ENCODE results near the gene MYO5A. TPM values are rescaled to one million over a fixed set of nuclear protein-coding genes. Genes with fewer than 3 reads are reported as not detected.

The MYO5A gene
- total and polyA plus RNA-seq, 2 donors = 8.7 to 10.2 TPM

DNA sequence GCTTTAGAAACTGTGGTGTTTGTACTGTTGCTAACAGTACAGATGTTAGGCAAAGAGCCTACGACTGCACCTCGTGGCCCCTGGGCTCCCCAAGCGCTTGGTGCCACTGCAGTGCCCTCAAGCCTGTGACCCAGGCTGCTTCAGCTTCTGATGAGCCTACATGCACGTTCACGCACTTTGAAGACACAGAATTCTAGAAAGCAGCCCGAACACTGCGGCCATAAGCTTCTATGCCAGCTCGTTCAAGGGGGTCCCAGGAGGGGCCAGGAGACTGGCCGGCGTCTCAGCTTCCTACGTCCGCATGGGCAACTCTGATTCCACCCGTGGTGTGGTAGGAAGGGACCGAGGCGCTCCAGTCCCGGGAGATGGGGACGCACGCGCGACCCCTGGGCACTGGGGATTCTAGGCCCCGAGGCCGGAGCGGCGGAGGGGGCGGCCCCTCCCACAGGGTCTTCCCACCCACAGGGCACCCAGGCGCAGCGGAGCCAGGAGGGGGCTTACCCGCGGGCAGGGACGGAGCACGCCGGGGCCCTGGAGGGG is 233.7 kb downstream of the MYO5A start:
- no peak for DNase-seq (ENCODE audit: low read depth in 6 of 9, low spot score in 9 of 9)
- WGBS = 3% methylated on average over 32 of the region's 32 CpGs
- no peaks in the 10 kb centered on the region for H3K36me3 ChIP-seq (ENCODE audit: control insufficient read depth in 2 of 2, insufficient read depth in 2 of 2, low read length in 1 of 2)
- H3K27me3 ChIP-seq (ENCODE audit: control insufficient read depth in 2 of 2, insufficient read depth in 1 of 2, low read length in 1 of 2) = peaks cover 16 to 20% of the 10 kb centered on the region in 2 donors
- no peak overlapping the region for H3K27ac ChIP-seq (ENCODE audit: low read depth in 1 of 2, low read length in 1 of 2)
- H3K4me3 ChIP-seq (ENCODE audit: low read length in 2 of 2) = peak overlapping the region; percentile 16 to 47
- H3K9me3 ChIP-seq (ENCODE audit: control insufficient read depth in 2 of 2, insufficient read depth in 1 of 2, low read length in 1 of 2) = no peaks in the 10 kb centered on the region
- H3K4me1 ChIP-seq (ENCODE audit: control insufficient read depth in 2 of 2, insufficient read depth in 2 of 2, low read length in 2 of 2) = peaks cover 4 to 6% of the 10 kb centered on the region in 2 donors

DNA sequence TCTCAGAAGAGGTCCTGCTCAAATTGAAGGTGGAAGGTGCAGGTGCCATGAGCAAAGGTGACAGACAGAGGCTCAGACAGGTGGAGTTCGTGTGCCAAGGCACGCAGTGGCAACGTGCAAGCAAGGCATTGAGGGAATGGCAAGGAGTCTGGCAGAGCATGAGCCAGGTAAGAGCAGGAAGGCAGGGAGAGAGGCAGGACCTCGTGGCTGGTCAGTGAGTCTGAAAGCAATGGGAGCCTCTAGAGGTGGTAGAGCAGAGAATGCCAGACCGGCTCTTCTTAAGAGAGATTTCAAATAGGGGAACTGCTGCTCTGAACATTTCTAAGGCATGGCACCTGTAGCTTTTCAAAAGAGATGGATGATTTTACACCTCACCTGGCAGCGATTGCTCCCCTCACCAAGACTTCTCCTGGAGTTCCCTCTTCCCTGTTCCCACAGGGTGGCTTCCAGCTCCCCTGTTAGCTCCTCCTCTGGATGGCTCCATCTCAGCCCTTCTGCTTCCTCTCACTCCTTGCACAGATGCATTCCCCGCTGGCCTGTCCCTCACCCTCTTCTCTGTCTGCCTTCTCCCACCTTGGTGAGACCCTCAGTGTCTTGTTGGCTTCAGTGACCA is 235.8 kb downstream of the MYO5A start:
- no peak overlapping the region for H3K27ac ChIP-seq (ENCODE audit: low read depth in 1 of 2, low read length in 1 of 2)
- peaks cover 16 to 20% of the 10 kb centered on the region in 2 donors for H3K27me3 ChIP-seq (ENCODE audit: control insufficient read depth in 2 of 2, insufficient read depth in 1 of 2, low read length in 1 of 2)
- H3K9me3 ChIP-seq (ENCODE audit: control insufficient read depth in 2 of 2, insufficient read depth in 1 of 2, low read length in 1 of 2) = no peaks in the 10 kb centered on the region
- peaks cover 4 to 6% of the 10 kb centered on the region in 2 donors for H3K4me1 ChIP-seq (ENCODE audit: control insufficient read depth in 2 of 2, insufficient read depth in 2 of 2, low read length in 2 of 2)
- H3K4me3 ChIP-seq (ENCODE audit: low read length in 2 of 2) = no peak overlapping the region
- DNase-seq (ENCODE audit: low read depth in 6 of 9, low spot score in 9 of 9) = no peak
- H3K36me3 ChIP-seq (ENCODE audit: control insufficient read depth in 2 of 2, insufficient read depth in 2 of 2, low read length in 1 of 2) = no peaks in the 10 kb centered on the region
- WGBS = 93% methylated on average over 7 of the region's 7 CpGs

DNA sequence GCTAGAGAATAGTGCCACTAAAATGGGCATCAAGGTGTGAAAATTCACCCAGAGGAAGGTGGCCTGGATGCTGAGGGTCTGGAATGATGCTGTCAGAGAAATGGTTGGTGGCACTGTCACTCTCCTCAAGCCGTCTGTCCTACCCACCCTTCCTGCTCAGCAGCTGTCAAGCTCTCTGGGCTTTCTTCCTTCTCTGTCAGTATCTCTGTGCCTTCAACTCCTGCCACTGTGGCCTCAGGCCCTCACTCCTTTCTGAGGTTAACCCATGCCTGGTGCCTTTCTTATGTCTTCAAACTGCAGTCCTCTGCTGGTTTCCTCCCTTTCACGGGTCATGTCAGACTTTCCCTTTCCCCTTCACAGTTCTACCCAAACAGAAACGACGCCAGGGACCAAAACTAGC is 237.5 kb downstream of the MYO5A start:
- Histone ChIP-seq H3K4me3 (ENCODE audit: low read length in 2 of 2) (no peak overlapping the region), H3K36me3 (ENCODE audit: control insufficient read depth in 2 of 2, insufficient read depth in 2 of 2, low read length in 1 of 2) (no peaks in the 10 kb centered on the region), H3K27ac (ENCODE audit: low read depth in 1 of 2, low read length in 1 of 2) (no peak overlapping the region), H3K4me1 (ENCODE audit: control insufficient read depth in 2 of 2, insufficient read depth in 2 of 2, low read length in 2 of 2) (peaks cover 4 to 6% of the 10 kb centered on the region in 2 donors), H3K9me3 (ENCODE audit: control insufficient read depth in 2 of 2, insufficient read depth in 1 of 2, low read length in 1 of 2) (no peaks in the 10 kb centered on the region), H3K27me3 (ENCODE audit: control insufficient read depth in 2 of 2, insufficient read depth in 1 of 2, low read length in 1 of 2) (peaks cover 14 to 20% of the 10 kb centered on the region in 2 donors)
- WGBS = 51% methylated on average over 4 of the region's 4 CpGs
- no peak for DNase-seq (ENCODE audit: low read depth in 6 of 9, low spot score in 9 of 9)

DNA sequence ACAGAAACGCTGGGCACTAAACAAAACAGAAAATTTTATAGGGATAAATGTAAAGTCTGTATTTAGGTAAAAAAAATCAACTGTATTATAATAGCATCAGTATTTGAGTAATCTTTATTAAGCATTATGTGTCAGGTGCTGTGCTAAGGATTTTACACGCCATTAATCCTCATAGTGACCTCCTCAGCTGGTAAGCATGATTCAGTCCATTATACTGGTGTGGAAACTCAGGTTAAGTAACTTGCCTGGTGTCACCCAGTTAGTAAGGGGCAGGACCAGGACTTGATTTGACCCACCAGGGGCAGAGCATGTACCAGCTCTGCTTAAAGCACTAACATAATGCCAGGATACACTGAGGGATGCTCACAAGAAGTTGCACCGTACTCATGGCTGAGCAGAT is 237.9 kb downstream of the MYO5A start:
- peaks cover 13 to 16% of the 10 kb centered on the region in 2 donors for H3K27me3 ChIP-seq (ENCODE audit: control insufficient read depth in 2 of 2, insufficient read depth in 1 of 2, low read length in 1 of 2)
- no peaks in the 10 kb centered on the region for H3K36me3 ChIP-seq (ENCODE audit: control insufficient read depth in 2 of 2, insufficient read depth in 2 of 2, low read length in 1 of 2)
- 97% methylated on average over 3 of the region's 3 CpGs for WGBS
- no peak overlapping the region for H3K27ac ChIP-seq (ENCODE audit: low read depth in 1 of 2, low read length in 1 of 2)
- DNase-seq (ENCODE audit: low read depth in 6 of 9, low spot score in 9 of 9) = no peak
- H3K9me3 ChIP-seq (ENCODE audit: control insufficient read depth in 2 of 2, insufficient read depth in 1 of 2, low read length in 1 of 2) = no peaks in the 10 kb centered on the region
- peaks cover 4 to 6% of the 10 kb centered on the region in 2 donors for H3K4me1 ChIP-seq (ENCODE audit: control insufficient read depth in 2 of 2, insufficient read depth in 2 of 2, low read length in 2 of 2)
- H3K4me3 ChIP-seq (ENCODE audit: low read length in 2 of 2) = no peak overlapping the region

DNA sequence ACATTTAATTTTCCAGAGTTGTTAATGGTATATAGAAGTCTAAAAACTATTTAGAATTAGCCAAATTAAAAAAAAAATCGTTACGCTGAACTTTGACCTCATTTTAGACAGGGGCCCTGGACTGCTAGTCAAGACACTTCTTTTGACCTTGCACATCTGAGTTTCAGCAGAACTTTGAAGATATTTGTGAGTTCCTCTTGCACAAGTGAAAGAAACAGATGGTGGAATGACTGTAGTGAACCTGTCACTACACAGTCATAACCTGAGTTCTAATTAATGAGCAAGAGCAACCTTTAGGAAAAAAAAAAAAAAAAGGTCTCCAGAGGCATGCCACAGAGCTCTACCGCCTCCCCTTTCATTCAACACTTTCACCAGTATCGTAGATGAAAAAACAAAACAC is 238.4 kb downstream of the MYO5A start:
- Histone ChIP-seq H3K36me3 (ENCODE audit: control insufficient read depth in 2 of 2, insufficient read depth in 2 of 2, low read length in 1 of 2) (no peaks in the 10 kb centered on the region), H3K27me3 (ENCODE audit: control insufficient read depth in 2 of 2, insufficient read depth in 1 of 2, low read length in 1 of 2) (peaks cover 8 to 12% of the 10 kb centered on the region in 2 donors), H3K4me1 (ENCODE audit: control insufficient read depth in 2 of 2, insufficient read depth in 2 of 2, low read length in 2 of 2) (peaks cover 3 to 4% of the 10 kb centered on the region in 2 donors), H3K9me3 (ENCODE audit: control insufficient read depth in 2 of 2, insufficient read depth in 1 of 2, low read length in 1 of 2) (no peaks in the 10 kb centered on the region), H3K4me3 (ENCODE audit: low read length in 2 of 2) (no peak overlapping the region), H3K27ac (ENCODE audit: low read depth in 1 of 2, low read length in 1 of 2) (no peak overlapping the region)
- WGBS = 80% methylated on average over 4 of the region's 4 CpGs
- DNase-seq (ENCODE audit: low read depth in 6 of 9, low spot score in 9 of 9) = no peak

DNA sequence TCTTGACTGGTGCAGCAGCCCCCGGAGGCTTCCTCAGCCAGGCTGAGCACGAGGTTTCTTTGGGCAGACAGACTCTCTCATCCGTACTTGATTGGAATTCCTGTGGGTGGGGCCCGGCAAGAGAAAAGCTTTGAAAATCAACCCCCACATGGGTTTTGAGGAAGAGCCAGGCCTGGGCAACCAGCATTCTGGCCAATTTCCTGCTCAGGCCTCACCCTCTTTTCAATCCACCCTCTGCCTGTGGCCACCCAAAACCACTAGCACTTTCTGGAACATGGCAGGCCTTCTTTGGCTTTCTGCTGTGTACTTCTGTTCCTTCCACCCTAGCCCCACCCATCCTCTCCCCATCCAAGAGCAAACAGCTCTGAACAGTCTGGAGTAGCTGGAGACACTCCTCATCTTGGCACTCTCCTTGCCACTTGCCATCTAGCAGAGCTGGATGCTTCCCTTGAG is 239.0 kb downstream of the MYO5A start:
- H3K4me3 ChIP-seq (ENCODE audit: low read length in 2 of 2) = no peak overlapping the region
- DNase-seq (ENCODE audit: low read depth in 6 of 9, low spot score in 9 of 9) = no peak
- 97% methylated on average over 4 of the region's 4 CpGs for WGBS
- peaks cover 1 to 6% of the 10 kb centered on the region in 2 donors for H3K27me3 ChIP-seq (ENCODE audit: control insufficient read depth in 2 of 2, insufficient read depth in 1 of 2, low read length in 1 of 2)
- no peaks in the 10 kb centered on the region for H3K36me3 ChIP-seq (ENCODE audit: control insufficient read depth in 2 of 2, insufficient read depth in 2 of 2, low read length in 1 of 2)
- H3K27ac ChIP-seq (ENCODE audit: low read depth in 1 of 2, low read length in 1 of 2) = no peak overlapping the region
- no peaks in the 10 kb centered on the region for H3K4me1 ChIP-seq (ENCODE audit: control insufficient read depth in 2 of 2, insufficient read depth in 2 of 2, low read length in 2 of 2)
- no peaks in the 10 kb centered on the region for H3K9me3 ChIP-seq (ENCODE audit: control insufficient read depth in 2 of 2, insufficient read depth in 1 of 2, low read length in 1 of 2)

DNA sequence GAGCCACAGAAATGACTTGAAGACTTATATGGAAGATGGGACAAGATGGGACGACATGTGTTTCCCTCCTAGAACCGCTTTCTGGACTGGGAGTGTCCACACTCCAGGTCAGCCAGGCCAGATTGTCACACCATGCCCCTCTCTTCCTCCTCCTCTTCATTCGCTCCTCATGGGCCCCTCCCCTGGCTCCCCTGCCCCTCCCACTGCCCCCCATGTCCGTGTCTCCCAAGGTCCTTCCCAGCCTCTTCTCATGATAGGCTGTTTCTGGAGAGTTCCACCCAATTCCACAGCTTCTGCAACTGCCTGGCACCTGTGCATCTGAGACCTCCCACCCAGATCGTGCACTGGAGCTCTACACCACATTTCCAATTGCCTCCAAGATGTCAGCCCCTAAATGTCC is 239.7 kb downstream of the MYO5A start:
- no peaks in the 10 kb centered on the region for H3K36me3 ChIP-seq (ENCODE audit: control insufficient read depth in 2 of 2, insufficient read depth in 2 of 2, low read length in 1 of 2)
- no peak overlapping the region for H3K27ac ChIP-seq (ENCODE audit: low read depth in 1 of 2, low read length in 1 of 2)
- DNase-seq (ENCODE audit: low read depth in 6 of 9, low spot score in 9 of 9) = no peak
- no peak overlapping the region for H3K4me3 ChIP-seq (ENCODE audit: low read length in 2 of 2)
- 94% methylated on average over 5 of the region's 5 CpGs for WGBS
- no peaks in the 10 kb centered on the region for H3K9me3 ChIP-seq (ENCODE audit: control insufficient read depth in 2 of 2, insufficient read depth in 1 of 2, low read length in 1 of 2)
- H3K27me3 ChIP-seq (ENCODE audit: control insufficient read depth in 2 of 2, insufficient read depth in 1 of 2, low read length in 1 of 2) = peaks cover 0 to 4% of the 10 kb centered on the region in 2 donors
- no peaks in the 10 kb centered on the region for H3K4me1 ChIP-seq (ENCODE audit: control insufficient read depth in 2 of 2, insufficient read depth in 2 of 2, low read length in 2 of 2)

DNA sequence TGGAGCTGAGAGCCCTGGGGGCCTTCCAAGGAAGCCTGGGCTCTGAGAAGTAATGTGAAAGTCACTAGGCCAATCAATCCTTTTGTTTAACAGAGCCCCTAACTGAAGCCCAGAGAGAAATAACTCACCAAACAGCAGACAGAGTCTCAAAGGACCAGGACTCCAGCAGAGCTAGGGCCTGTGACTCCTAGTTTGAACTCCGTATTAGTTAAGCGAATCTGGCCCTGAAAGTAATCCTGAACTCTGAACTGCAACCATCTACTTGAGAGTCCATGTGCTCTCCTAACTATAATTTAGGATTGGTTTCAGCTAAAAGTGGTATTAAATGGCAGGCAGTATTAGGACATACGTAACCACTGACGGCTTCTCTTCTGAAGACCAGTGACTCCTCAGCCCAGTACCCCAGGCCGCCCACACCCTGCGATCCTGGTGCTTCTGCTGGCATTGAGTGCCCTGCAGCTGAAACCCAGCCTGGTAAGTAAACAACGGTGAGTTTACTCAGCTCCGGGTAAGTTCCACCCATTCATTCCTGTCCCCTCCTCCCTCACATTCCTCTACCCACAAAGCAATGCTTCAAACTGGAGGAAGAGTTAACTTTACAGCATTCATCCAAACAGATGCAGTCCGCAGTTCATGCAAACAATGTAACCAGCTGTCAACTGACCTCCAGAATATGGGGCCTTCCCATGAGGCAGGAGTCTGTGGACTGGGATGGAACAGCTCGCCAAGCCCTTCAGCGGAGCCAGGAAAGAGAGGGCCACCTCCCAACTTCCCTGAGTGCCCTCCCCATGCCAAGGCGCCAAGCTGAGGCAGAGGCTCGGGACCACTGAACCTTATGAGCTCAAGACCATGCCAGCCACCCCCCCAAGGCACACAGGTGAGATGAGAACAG is 240.4 kb downstream of the MYO5A start:
- Histone ChIP-seq H3K27ac (ENCODE audit: low read depth in 1 of 2, low read length in 1 of 2) (no peak overlapping the region), H3K36me3 (ENCODE audit: control insufficient read depth in 2 of 2, insufficient read depth in 2 of 2, low read length in 1 of 2) (no peaks in the 10 kb centered on the region), H3K27me3 (ENCODE audit: control insufficient read depth in 2 of 2, insufficient read depth in 1 of 2, low read length in 1 of 2) (no peaks in the 10 kb centered on the region), H3K4me3 (ENCODE audit: low read length in 2 of 2) (no peak overlapping the region), H3K9me3 (ENCODE audit: control insufficient read depth in 2 of 2, insufficient read depth in 1 of 2, low read length in 1 of 2) (no peaks in the 10 kb centered on the region), H3K4me1 (ENCODE audit: control insufficient read depth in 2 of 2, insufficient read depth in 2 of 2, low read length in 2 of 2) (no peaks in the 10 kb centered on the region)
- WGBS = 95% methylated on average over 13 of the region's 13 CpGs
- DNase-seq (ENCODE audit: low read depth in 6 of 9, low spot score in 9 of 9) = no peak

DNA sequence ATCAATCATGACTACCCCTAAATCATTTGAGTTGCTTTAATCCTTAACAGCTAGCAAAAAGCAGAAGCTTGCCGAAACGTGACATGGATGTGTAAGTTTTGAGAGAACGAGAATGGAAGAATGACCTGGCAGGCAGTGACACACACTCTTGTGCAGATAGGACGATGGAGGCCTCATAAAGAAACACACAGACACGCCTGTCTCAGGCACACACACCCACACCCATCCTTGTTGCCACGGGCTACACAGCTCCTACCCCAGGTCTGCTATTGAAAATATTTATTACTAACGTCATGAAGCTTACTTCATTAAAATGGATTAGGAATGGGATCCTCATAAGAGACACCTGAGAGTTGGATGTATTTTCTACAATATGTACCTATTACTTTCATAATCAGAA is 241.6 kb downstream of the MYO5A start:
- Histone ChIP-seq H3K27me3 (ENCODE audit: control insufficient read depth in 2 of 2, insufficient read depth in 1 of 2, low read length in 1 of 2) (no peaks in the 10 kb centered on the region), H3K27ac (ENCODE audit: low read depth in 1 of 2, low read length in 1 of 2) (no peak overlapping the region), H3K4me3 (ENCODE audit: low read length in 2 of 2) (no peak overlapping the region), H3K9me3 (ENCODE audit: control insufficient read depth in 2 of 2, insufficient read depth in 1 of 2, low read length in 1 of 2) (no peaks in the 10 kb centered on the region), H3K36me3 (ENCODE audit: control insufficient read depth in 2 of 2, insufficient read depth in 2 of 2, low read length in 1 of 2) (no peaks in the 10 kb centered on the region), H3K4me1 (ENCODE audit: control insufficient read depth in 2 of 2, insufficient read depth in 2 of 2, low read length in 2 of 2) (no peaks in the 10 kb centered on the region)
- WGBS = 98% methylated on average over 7 of the region's 7 CpGs
- no peak for DNase-seq (ENCODE audit: low read depth in 6 of 9, low spot score in 9 of 9)

Data from thymus (tissue), 11 donors.